ENCODE results near the gene SLC44A5. TPM values are rescaled to one million over a fixed set of nuclear protein-coding genes. Genes with fewer than 3 reads are reported as not detected.

The SLC44A5 gene
- total RNA-seq, 1 experiment from 2014 or later: 2.4 TPM

DNA sequence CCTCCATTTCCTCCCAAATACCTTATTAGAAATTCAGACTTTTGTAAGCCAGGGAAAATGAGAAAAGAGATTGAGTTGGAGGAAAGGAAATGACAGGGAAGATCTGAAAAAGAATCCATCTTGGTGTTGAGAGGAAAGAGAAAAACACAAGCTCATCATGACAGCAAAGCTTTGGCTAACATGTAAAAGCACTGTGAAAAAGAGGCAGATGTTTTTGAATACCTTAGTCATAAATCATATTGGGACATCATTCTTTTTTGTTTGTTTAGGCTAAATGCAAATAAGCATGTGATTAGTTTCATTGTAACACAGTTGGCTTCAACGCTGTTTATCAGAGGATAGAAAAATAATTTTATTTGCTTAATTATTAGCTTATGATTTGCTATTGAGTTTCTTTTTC, 412.2 kb downstream of the SLC44A5 start:
- TF ChIP-seq, protein P1, sequence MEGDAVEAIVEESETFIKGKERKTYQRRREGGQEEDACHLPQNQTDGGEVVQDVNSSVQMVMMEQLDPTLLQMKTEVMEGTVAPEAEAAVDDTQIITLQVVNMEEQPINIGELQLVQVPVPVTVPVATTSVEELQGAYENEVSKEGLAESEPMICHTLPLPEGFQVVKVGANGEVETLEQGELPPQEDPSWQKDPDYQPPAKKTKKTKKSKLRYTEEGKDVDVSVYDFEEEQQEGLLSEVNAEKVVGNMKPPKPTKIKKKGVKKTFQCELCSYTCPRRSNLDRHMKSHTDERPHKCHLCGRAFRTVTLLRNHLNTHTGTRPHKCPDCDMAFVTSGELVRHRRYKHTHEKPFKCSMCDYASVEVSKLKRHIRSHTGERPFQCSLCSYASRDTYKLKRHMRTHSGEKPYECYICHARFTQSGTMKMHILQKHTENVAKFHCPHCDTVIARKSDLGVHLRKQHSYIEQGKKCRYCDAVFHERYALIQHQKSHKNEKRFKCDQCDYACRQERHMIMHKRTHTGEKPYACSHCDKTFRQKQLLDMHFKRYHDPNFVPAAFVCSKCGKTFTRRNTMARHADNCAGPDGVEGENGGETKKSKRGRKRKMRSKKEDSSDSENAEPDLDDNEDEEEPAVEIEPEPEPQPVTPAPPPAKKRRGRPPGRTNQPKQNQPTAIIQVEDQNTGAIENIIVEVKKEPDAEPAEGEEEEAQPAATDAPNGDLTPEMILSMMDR (conservative IDR thresholded peaks at IDR 0.05): no peak
- Histone ChIP-seq H2BK120ac (ENCODE audit: low read depth, low read length, poor library complexity, severe bottlenecking) (no peak overlapping the region), H3K18ac (ENCODE audit: insufficient read length, low read depth, low read length) (no peak overlapping the region), H3K79me1 (ENCODE audit: insufficient read depth, low read depth, low read length, poor library complexity, severe bottlenecking) (no peaks in the 10 kb centered on the region), H3K4me1 (ENCODE audit: insufficient read depth, low read length) (peaks cover 2% of the 10 kb centered on the region; the same call in 1 of the 2 replicates), H4K8ac (replicated peaks; ENCODE audit: insufficient read length, low read depth, low read length) (no peak overlapping the region), H2BK20ac (ENCODE audit: low read depth, low read length, poor library complexity, severe bottlenecking) (no peak overlapping the region), H3K9me3 (ENCODE audit: control insufficient read depth, low read depth, low read length) (no peaks in the 10 kb centered on the region), H3K56ac (ENCODE audit: insufficient read length, low read depth, low read length) (no peak overlapping the region), H2AK5ac (ENCODE audit: insufficient read length, low read length) (no peak overlapping the region), H3K23me2 (ENCODE audit: insufficient read length, low read depth, low read length, poor library complexity, severe bottlenecking) (no peaks in the 10 kb centered on the region), H3K9ac (ENCODE audit: extremely low read depth, insufficient read length, low read length) (no peak overlapping the region), H2BK12ac (ENCODE audit: insufficient read length, low read depth, low read length) (no peak overlapping the region), H3K23ac (ENCODE audit: insufficient read length, low read depth, low read length) (no peak overlapping the region), H4K91ac (ENCODE audit: insufficient read length, low read depth, low read length) (no peak overlapping the region), H3K27me3 (ENCODE audit: insufficient read depth, low read length) (no peaks in the 10 kb centered on the region), H3K27ac (ENCODE audit: insufficient read length, low read depth, low read length) (no peak overlapping the region), H2BK15ac (ENCODE audit: low read depth, low read length) (no peak overlapping the region), H2BK5ac (ENCODE audit: insufficient read length, low read length) (no peak overlapping the region), H3T11ph (ENCODE audit: low read length) (no peak overlapping the region), H3K14ac (ENCODE audit: insufficient read depth, low read length) (no peak overlapping the region), H4K5ac (ENCODE audit: insufficient read length, low read depth, low read length) (no peak overlapping the region), H2AFZ (ENCODE audit: low read length) (no peak overlapping the region), H3K4me2 (ENCODE audit: insufficient read depth, insufficient read length, low read length) (no peak overlapping the region), H3K4ac (ENCODE audit: low read depth, low read length) (no peak overlapping the region), H4K20me1 (ENCODE audit: control insufficient read depth, insufficient read depth, insufficient read length) (no peaks in the 10 kb centered on the region), H3K79me2 (ENCODE audit: insufficient read depth, low read length) (no peaks in the 10 kb centered on the region)
- no peaks in the 10 kb centered on the region for H3K4me1 Mint-ChIP-seq
- H3K4me3 Mint-ChIP-seq: no peak overlapping the region
- H3K27me3 Mint-ChIP-seq (ENCODE audit: low read depth): no peaks in the 10 kb centered on the region
- WGBS (ENCODE audit: extremely low coverage, insufficient read length, low lambda C conversion rate): no CpG with 5 or more reads among the region's 1 CpG
- no peaks in the 10 kb centered on the region for H3K9me3 Mint-ChIP-seq
- DNase-seq: no peak
- no peak overlapping the region for H3K27ac Mint-ChIP-seq
- H3K36me3 Mint-ChIP-seq (ENCODE audit: insufficient read depth in 1 of 3, low read depth in 3 of 3): no peaks in the 10 kb centered on the region
